Stomach (tissue), 9 donors: Measurements from ENCODE around the gene SOCS1. TPM values are rescaled to one million over a fixed set of nuclear protein-coding genes. Genes with fewer than 3 reads are reported as not detected.
"Not testable (repeated sequence)": the region's sequence is repeated elsewhere in the genome, so short reads cannot be mapped to it uniquely, and the experiment has no call there.

Experiments used
- DNase-seq, 2 donors: peaks; one replicate each; pipeline versions ENCODE4 v3.0.0 to v3.0.0-alpha.2; 2013 to 2019
- H3K27ac ChIP-seq, 5 donors: fragments of 200-600 bp in 4 of 5; sonication (generic) in 4 of 5; one replicate each; pipeline ENCODE4 v1.5.1; 2013 to 2019; ENCODE audit warnings: mild to moderate bottlenecking in 1 of 5, moderate library complexity in 1 of 5
- H3K27me3 ChIP-seq, 3 donors: fragments of 200-600 bp; sonication (generic); one replicate each; pipeline ENCODE4 v1.5.1; 2017 to 2019; ENCODE audit warnings: mixed run types in 1 of 3
- H3K36me3 ChIP-seq, 4 donors: fragments of 200-600 bp; sonication (generic); 1 replicate in 3 of 4; 2 replicates in 1 of 4; pipeline ENCODE4 v1.5.1; 2016 to 2019
- H3K4me1 ChIP-seq, 4 donors: fragments of 200-600 bp; sonication (generic); one replicate each; pipeline ENCODE4 v1.5.1; 2016 to 2019
- H3K4me3 ChIP-seq, 4 donors: fragments of 200-600 bp; sonication (generic) in 3 of 4; one replicate each; pipeline ENCODE4 v1.5.1; 2016 to 2019; ENCODE audit warnings: mild to moderate bottlenecking in 1 of 4
- H3K9me3 ChIP-seq, 4 donors: fragments of 200-600 bp; sonication (generic); one replicate each; pipeline ENCODE4 v1.5.1; 2016 to 2019
- EP300 ChIP-seq: sonication (generic); formaldehyde crosslinking; IDR thresholded peaks from one replicate; pipeline ENCODE4 v1.6.1; 2017; ENCODE audit warnings: antibody characterized with exemption
- POLR2A ChIP-seq, 4 donors: fragments of 450-650 bp; IDR thresholded peaks; one replicate each; pipeline ENCODE4 v1.6.1; 2016; ENCODE audit warnings: antibody characterized with exemption in 4 of 4, control low read depth in 2 of 4, mild to moderate bottlenecking in 1 of 4, moderate library complexity in 1 of 4
- POLR2AphosphoS5 ChIP-seq, 3 donors: sonication (generic); formaldehyde crosslinking; IDR thresholded peaks; one replicate each; pipeline ENCODE4 v1.6.1; 2016; ENCODE audit warnings: antibody characterized with exemption in 3 of 3
- WGBS, 5 donors: extraction: QIAGEN DNeasy Blood & Tissue Kit in 3 of 5; methylation state at CpG; one replicate each; pipeline versions ENCODE4 v1.1.5 to v1.1.7; 2013 to 2018; 5-methylcytosine and 5-hydroxymethylcytosine counted together
- intact Hi-C: fragments of 100-400 bp; cut with DNase I; formaldehyde crosslinking; loops from one replicate; pipeline ENCODE4 v1.15.1; 2023; ENCODE audit warnings: low total_unique reads
- polyA plus RNA-seq, 3 donors: library from polyadenylated mRNA; stranded (reverse); fragments of 200-250 nt; gene quantifications; one replicate each; pipeline ENCODE4 v1.2.3, GENCODE V29; 2013
- total RNA-seq, 5 donors: library from RNA; depleted of rRNA; stranded (reverse); fragments of >200 nt; gene quantifications; one replicate each; pipeline versions ENCODE4 v1.1.0 to v1.2.3, GENCODE V29; 2014 to 2016
- TF ChIP-seq, protein P1 (sequence below), 7 experiments: fragments of 450-650 bp in 4 of 7; fragments of 200-600 bp in 3 of 7; sonication (generic) in 3 of 7; IDR thresholded peaks; one replicate each; pipeline ENCODE4 v1.5.1; 2016 to 2019; ENCODE audit warnings: antibody characterized with exemption in 7 of 7, control low read depth in 2 of 7, mild to moderate bottlenecking in 1 of 7
- donor health status: healthy with polysubstance abuse.
- donor health status: Bipolar disorder and iron deficiency.
- donor health status: healthy.

Gene SOCS1
- total and polyA plus RNA-seq, 8 donors: 4.2 to 45.5 (median 11.5) TPM

DNA sequence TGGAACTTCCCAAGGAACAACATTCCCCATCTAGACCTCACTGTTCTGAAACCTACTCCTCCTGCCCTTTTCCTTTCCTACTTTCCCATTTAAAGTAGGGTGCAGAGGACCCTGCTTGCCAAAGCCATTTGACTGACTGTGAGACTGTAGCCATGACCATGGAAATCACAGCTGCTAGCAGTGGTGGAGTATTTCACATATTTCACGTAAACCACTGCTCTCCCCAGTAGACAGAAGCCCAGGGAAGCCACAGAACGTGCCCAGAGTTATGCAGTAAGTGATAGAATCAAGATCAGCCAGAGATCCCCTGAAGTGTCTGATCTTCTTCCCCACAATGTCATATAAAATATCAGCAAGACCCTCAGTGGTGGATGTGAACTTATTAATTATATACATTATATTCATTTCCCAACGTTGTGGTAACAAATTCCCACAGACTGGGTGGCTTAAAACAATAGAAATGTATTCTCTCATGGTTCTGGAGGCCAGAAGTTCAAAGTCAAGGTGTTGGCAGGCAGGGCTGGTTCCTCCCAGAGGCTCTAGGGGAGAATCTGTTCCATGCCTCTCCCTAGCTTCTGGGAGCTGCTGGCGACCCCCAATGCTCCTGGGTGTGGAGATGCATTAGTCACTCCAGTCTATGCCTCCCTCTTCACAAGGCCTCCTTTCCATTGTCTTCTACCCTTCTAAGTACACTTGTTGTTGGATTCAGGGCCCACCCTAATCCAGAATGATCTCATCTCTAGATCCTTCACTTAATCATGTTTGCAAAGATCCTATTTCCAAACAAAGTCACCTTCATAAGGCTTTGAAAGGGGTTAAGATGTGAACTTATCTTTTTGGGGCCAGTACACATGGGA, 45.9 kb upstream of the SOCS1 start:
- H3K4me1 ChIP-seq: peaks cover 17 to 29% (median 26%) of the 10 kb centered on the region in 4 donors
- no peaks in the 10 kb centered on the region for H3K27me3 ChIP-seq
- no peaks in the 10 kb centered on the region for H3K9me3 ChIP-seq
- 59 to 68% (median 66%) methylated on average over 4 of the region's 4 CpGs for WGBS, 5 donors
- no peak overlapping the region for H3K4me3 ChIP-seq
- no peaks in the 10 kb centered on the region for H3K36me3 ChIP-seq
- DNase-seq: no peak
- peak overlapping the region in 2 of 5 donors; percentile 52 to 71 for H3K27ac ChIP-seq
- TF ChIP-seq POLR2A (IDR thresholded peaks at IDR 0.05): no peak
- TF ChIP-seq, protein P1, sequence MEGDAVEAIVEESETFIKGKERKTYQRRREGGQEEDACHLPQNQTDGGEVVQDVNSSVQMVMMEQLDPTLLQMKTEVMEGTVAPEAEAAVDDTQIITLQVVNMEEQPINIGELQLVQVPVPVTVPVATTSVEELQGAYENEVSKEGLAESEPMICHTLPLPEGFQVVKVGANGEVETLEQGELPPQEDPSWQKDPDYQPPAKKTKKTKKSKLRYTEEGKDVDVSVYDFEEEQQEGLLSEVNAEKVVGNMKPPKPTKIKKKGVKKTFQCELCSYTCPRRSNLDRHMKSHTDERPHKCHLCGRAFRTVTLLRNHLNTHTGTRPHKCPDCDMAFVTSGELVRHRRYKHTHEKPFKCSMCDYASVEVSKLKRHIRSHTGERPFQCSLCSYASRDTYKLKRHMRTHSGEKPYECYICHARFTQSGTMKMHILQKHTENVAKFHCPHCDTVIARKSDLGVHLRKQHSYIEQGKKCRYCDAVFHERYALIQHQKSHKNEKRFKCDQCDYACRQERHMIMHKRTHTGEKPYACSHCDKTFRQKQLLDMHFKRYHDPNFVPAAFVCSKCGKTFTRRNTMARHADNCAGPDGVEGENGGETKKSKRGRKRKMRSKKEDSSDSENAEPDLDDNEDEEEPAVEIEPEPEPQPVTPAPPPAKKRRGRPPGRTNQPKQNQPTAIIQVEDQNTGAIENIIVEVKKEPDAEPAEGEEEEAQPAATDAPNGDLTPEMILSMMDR (IDR thresholded peaks at IDR 0.05): no peak
- TF ChIP-seq EP300: no peak
- TF ChIP-seq POLR2AphosphoS5 (IDR thresholded peaks at IDR 0.05): no peak
- intact Hi-C loops: no loop called here

GRCh38 chr16:11300560-11300892, 44.5 kb upstream of the SOCS1 start:
- no peaks in the 10 kb centered on the region for H3K9me3 ChIP-seq
- H3K27ac ChIP-seq: no peak overlapping the region
- TF ChIP-seq POLR2A (IDR thresholded peaks at IDR 0.05): no peak
- TF ChIP-seq, protein P1 (IDR thresholded peaks at IDR 0.05): no peak
- TF ChIP-seq POLR2AphosphoS5 (IDR thresholded peaks at IDR 0.05): no peak
- no peak for TF ChIP-seq EP300
- intact Hi-C loops: no loop called here
- no peaks in the 10 kb centered on the region for H3K36me3 ChIP-seq
- no peak overlapping the region for H3K4me3 ChIP-seq
- 89 to 96% (median 92%) methylated on average over 7 of the region's 7 CpGs for WGBS, 5 donors
- no peaks in the 10 kb centered on the region for H3K27me3 ChIP-seq
- H3K4me1 ChIP-seq: peaks cover 20 to 41% (median 35%) of the 10 kb centered on the region in 4 donors
- DNase-seq: no peak

DNA sequence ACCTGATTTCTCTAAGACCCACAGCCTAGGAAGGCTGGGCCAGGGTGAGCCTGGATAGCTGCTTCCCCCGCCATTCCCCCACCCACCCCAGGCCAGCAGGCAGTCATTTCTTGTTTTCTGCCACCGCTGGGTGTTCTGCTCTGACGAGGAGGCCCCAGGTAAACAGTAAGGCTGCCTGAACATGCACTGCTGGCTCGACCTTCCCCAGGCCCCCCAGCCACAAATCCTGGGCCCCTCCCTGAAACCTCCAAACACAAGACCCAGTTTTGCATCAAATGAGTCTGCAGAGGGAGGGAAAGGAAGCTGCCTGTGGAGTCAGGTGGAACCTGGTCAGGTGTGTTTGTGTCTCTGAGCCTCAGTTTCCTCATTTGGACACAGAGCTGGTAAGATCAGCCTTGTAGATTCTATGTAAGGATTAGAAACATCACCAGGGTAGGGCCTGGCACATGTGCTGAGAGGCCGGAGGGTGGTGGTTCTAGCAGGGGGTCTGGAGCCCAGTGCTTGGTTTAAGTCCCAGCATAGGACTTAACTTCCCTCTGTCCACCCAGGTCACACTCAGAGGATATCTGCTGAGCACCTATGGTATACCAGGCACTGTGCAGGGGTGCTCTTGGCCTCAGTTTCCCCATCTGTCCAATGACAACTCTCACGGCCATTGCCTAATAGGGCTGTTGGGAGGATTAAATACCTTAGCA, 44.0 kb upstream of the SOCS1 start:
- intact Hi-C loops: no loop called here
- Histone ChIP-seq H3K4me3 (no peak overlapping the region), H3K9me3 (no peaks in the 10 kb centered on the region), H3K27me3 (no peaks in the 10 kb centered on the region), H3K36me3 (no peaks in the 10 kb centered on the region), H3K27ac (no peak overlapping the region), H3K4me1 (peaks cover 20 to 41% (median 35%) of the 10 kb centered on the region in 4 donors)
- 73 to 91% (median 74%) methylated on average over 6 of the region's 6 CpGs for WGBS, 5 donors
- DNase-seq: peak in 1 of 2 donors; percentile 35
- TF ChIP-seq POLR2A (IDR thresholded peaks at IDR 0.05): no peak
- TF ChIP-seq POLR2AphosphoS5 (IDR thresholded peaks at IDR 0.05): no peak
- TF ChIP-seq, protein P1 (IDR thresholded peaks at IDR 0.05): no peak
- no peak for TF ChIP-seq EP300

DNA sequence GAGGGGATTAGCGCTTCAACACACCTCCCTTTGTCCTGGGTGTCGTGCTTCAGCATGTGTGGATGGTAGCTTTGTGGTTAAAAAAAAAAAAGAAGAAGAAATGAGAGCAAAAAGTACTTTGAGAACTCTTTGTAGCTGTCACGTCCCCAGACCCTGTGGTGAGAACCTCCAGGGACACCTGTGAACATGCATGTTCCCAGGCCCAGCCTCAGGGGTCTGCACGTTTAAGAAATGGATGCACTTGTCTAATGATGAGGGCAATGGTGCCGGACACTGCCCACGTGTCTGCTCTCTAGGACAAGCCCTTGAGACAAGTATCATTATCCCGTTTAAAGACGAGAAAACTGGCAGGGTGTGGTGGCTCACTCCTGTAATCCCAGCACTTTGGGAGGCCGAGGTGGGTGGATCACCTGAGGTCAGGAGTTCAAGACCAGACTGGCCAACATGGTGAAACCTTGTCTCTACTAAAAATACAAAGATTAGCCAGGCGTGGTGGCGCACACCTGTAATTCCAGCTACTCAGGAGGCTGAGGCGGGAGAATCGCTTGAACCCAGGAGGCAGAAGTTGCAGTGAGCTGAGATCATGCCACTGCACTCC, 43.0 kb upstream of the SOCS1 start:
- H3K27ac ChIP-seq, H3K9me3 ChIP-seq, intact Hi-C loops, H3K4me3 ChIP-seq, H3K27me3 ChIP-seq, DNase-seq, H3K36me3 ChIP-seq: not testable (repeated sequence)
- WGBS, 5 donors: 83 to 91% (median 88%) methylated on average over 13 of the region's 13 CpGs
- H3K4me1 ChIP-seq: peaks cover 20 to 41% (median 35%) of the 10 kb centered on the region in 4 donors
